ENCODE measurements around the gene ANKS1B.

Gene ANKS1B

GRCh38 chr12:98719515-98720504, 1264.9 kb downstream of the ANKS1B start:
- DNase-seq (ENCODE audit: extremely low read depth in 1 of 2, low read depth in 1 of 2) = no peak

GRCh38 chr12:98714426-98714825, 1270.3 kb downstream of the ANKS1B start:
- no peak for DNase-seq (ENCODE audit: extremely low read depth in 1 of 2, low read depth in 1 of 2)

- DNase-seq (ENCODE audit: extremely low read depth in 1 of 2, low read depth in 1 of 2) = no peak
These were observed 1275.7 kb downstream of the ANKS1B start for GRCh38 chr12:98709022-98709421.

GRCh38 chr12:98701166-98701565, 1283.6 kb downstream of the ANKS1B start:
- DNase-seq (ENCODE audit: extremely low read depth in 1 of 2, low read depth in 1 of 2) = no peak

GRCh38 chr12:98699586-98699985, 1285.2 kb downstream of the ANKS1B start:
- DNase-seq (ENCODE audit: extremely low read depth in 1 of 2, low read depth in 1 of 2) = no peak

- peak in 1 of 2 donors; percentile 32 for DNase-seq (ENCODE audit: extremely low read depth in 1 of 2, low read depth in 1 of 2)
These were observed 1285.9 kb downstream of the ANKS1B start for GRCh38 chr12:98698603-98699463.

GRCh38 chr12:98697209-98697608, 1287.5 kb downstream of the ANKS1B start:
- no peak for DNase-seq (ENCODE audit: extremely low read depth in 1 of 2, low read depth in 1 of 2)

GRCh38 chr12:98696036-98696646, 1288.6 kb downstream of the ANKS1B start:
- DNase-seq (ENCODE audit: extremely low read depth in 1 of 2, low read depth in 1 of 2) = no peak

- no peak for DNase-seq (ENCODE audit: extremely low read depth in 1 of 2, low read depth in 1 of 2)
These were observed 1293.4 kb downstream of the ANKS1B start for GRCh38 chr12:98691351-98691750.

GRCh38 chr12:98686603-98687002, 1298.1 kb downstream of the ANKS1B start:
- DNase-seq (ENCODE audit: extremely low read depth in 1 of 2, low read depth in 1 of 2) = no peak
